ENCODE measurements around the gene AK8. TPM values are rescaled to one million over a fixed set of nuclear protein-coding genes. Genes with fewer than 3 reads are reported as not detected.

AK8 gene
- polyA plus RNA-seq, 1 of the 3 experiments (the other 2 are of a cell fraction), result 0.77 TPM

DNA sequence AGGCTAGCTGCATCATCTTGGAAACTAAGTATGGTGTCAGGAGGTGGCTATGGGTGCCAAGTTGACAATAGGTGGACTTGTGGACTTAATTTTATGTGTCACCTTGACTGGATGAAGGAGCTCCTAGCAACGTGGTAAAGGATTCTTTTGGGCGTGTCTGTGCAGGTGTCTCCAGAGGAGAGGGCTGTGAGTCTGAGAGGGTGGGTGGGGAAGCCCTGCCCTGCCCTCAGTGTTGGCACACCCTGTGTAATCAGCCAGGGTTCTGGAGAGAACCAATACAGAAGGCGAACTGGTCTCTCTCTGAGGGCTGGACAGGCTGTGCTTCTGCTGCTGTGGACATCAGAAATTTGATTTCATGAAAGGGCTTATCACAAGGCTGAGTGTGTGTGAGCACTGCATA is 146.9 kb downstream of the AK8 start (continued):
- TF ChIP-seq SIN3A (IDR thresholded peaks at IDR 0.05; ENCODE audit: borderline replicate concordance, low read depth, low read length), result no peak
- no peak for TF ChIP-seq RFX5 (IDR thresholded peaks at IDR 0.05; ENCODE audit: low read length)
- TF ChIP-seq TCF12 (IDR thresholded peaks at IDR 0.05), result no peak
- TF ChIP-seq, protein P1, sequence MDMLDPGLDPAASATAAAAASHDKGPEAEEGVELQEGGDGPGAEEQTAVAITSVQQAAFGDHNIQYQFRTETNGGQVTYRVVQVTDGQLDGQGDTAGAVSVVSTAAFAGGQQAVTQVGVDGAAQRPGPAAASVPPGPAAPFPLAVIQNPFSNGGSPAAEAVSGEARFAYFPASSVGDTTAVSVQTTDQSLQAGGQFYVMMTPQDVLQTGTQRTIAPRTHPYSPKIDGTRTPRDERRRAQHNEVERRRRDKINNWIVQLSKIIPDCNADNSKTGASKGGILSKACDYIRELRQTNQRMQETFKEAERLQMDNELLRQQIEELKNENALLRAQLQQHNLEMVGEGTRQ (IDR thresholded peaks at IDR 0.05; ENCODE audit: borderline replicate concordance, low read depth, low read length), result no peak
- no peak for TF ChIP-seq EZH2phosphoT487 (IDR thresholded peaks at IDR 0.05; ENCODE audit: borderline replicate concordance, low read depth)
- TF ChIP-seq TEAD4 (IDR thresholded peaks at IDR 0.05; ENCODE audit: borderline replicate concordance, insufficient read depth), result no peak
- no peak for TF ChIP-seq NRF1 (IDR thresholded peaks at IDR 0.05; ENCODE audit: low read depth, low read length)
- TF ChIP-seq, protein P2, sequence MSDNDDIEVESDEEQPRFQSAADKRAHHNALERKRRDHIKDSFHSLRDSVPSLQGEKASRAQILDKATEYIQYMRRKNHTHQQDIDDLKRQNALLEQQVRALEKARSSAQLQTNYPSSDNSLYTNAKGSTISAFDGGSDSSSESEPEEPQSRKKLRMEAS (IDR thresholded peaks at IDR 0.05; ENCODE audit: low read depth), result no peak

DNA sequence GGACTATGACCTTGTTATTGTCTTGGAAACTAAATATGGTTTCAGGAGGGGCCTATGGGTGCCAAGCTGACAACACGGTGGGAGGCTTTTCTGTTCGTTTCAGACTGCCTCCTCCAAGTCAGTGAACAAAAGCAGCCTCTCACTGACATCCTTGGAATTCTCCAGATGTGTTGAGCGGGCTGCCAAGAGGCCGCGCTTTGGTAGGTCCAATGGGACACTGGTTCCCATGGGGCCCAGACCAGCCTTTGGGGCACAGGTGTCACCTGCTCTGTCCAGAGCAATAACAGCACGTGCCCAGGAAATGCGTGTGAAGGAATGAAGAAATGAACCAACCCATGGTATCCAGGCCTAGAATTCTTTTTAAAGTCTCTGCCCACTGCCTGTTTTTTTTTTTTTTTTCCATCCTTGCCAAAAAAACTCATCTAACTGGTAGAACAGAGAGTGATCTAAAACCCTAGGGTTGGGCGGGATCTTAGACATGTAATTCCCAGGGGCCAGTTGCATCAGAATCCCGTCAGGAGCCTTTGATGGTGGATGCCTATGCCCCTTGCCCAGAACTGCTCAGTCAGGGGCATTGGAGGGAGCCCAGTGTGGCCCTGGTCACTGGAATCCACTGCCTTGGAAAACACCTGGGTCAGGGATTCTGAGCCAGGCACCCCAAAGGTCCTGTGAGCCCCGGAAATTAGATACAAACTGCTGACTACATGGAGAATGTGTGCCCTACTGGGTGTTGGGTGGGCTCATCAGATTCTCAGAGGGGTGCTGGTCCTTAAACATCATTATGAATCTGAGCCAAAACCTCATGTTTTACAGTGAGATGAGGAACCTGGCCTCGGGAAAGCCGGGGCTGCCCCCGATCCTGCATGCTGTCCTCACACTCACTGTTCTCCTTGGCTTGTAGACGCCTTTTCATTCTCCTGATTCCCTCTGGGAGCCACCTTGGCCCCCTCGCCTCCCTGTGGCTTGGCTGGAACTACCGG is 147.7 kb downstream of the AK8 start:
- no peaks in the 10 kb centered on the region for H3K36me3 ChIP-seq (replicated peaks in 1 of 2; ENCODE audit: control insufficient read depth in 1 of 2, insufficient read depth in 2 of 2, low read length in 1 of 2)
- H3K9me3 ChIP-seq, result no peaks in the 10 kb centered on the region
- no peak overlapping the region for H2AFZ ChIP-seq (ENCODE audit: low read depth)
- 53% methylated on average over 13 of the region's 16 CpGs for WGBS (ENCODE audit: low lambda C conversion rate)
- ChIA-PET CTCF (interaction anchor here (1.0 kb wide), 1 partner anchor 292 kb away, joined by 3 read pairs; no protein-coding TSS in a partner anchor), POLR2A (no interaction called here)
- no peaks in the 10 kb centered on the region for H3F3A ChIP-seq (replicated peaks; ENCODE audit: insufficient read depth)
- H4K20me1 ChIP-seq (ENCODE audit: insufficient read depth), result no peaks in the 10 kb centered on the region
- H3K27ac ChIP-seq (ENCODE audit: low read depth in 2 of 2, low read length in 1 of 2), result no peak overlapping the region
- H3K4me1 ChIP-seq (ENCODE audit: control insufficient read depth in 1 of 2, insufficient read depth in 2 of 2, low read depth in 1 of 2, low read length in 1 of 2), result no peaks in the 10 kb centered on the region
- no peak overlapping the region for H3K4me2 ChIP-seq
- TF ChIP-seq NFIC (IDR thresholded peaks at IDR 0.05; ENCODE audit: borderline replicate concordance) (no peak), MXI1 (IDR thresholded peaks at IDR 0.05; ENCODE audit: low read depth, low read length) (no peak), TCF12 (IDR thresholded peaks at IDR 0.05) (no peak), RFX5 (IDR thresholded peaks at IDR 0.05; ENCODE audit: low read length) (no peak), MEF2A (IDR thresholded peaks at IDR 0.05; ENCODE audit: borderline replicate concordance, low read depth) (no peak), EP300 (IDR thresholded peaks at IDR 0.05; ENCODE audit: borderline replicate concordance in 1 of 2, low read depth in 1 of 2, low read length in 1 of 2) (no peak)
- H3K4me3 ChIP-seq (ENCODE audit: low read depth in 2 of 2, low read length in 1 of 2), result no peak overlapping the region
- H3K79me2 ChIP-seq (ENCODE audit: insufficient read depth), result no peaks in the 10 kb centered on the region
- no peak overlapping the region for H3K9ac ChIP-seq
- H3K9me2 ChIP-seq, result no peaks in the 10 kb centered on the region
- H3K27me3 ChIP-seq (ENCODE audit: insufficient read depth), result peaks cover 5% of the 10 kb centered on the region; the same call in 1 of the 2 replicates
- no peak for DNase-seq
